ENCODE data around the gene KDELR3. TPM values are rescaled to one million over a fixed set of nuclear protein-coding genes. Genes with fewer than 3 reads are reported as not detected.

Gene KDELR3
- total and polyA plus RNA-seq, 2 of the 8 experiments (the other 6 are each of a cell fraction or from before 2014, with no cell fraction given), result 7.9 to 13.0 TPM

DNA sequence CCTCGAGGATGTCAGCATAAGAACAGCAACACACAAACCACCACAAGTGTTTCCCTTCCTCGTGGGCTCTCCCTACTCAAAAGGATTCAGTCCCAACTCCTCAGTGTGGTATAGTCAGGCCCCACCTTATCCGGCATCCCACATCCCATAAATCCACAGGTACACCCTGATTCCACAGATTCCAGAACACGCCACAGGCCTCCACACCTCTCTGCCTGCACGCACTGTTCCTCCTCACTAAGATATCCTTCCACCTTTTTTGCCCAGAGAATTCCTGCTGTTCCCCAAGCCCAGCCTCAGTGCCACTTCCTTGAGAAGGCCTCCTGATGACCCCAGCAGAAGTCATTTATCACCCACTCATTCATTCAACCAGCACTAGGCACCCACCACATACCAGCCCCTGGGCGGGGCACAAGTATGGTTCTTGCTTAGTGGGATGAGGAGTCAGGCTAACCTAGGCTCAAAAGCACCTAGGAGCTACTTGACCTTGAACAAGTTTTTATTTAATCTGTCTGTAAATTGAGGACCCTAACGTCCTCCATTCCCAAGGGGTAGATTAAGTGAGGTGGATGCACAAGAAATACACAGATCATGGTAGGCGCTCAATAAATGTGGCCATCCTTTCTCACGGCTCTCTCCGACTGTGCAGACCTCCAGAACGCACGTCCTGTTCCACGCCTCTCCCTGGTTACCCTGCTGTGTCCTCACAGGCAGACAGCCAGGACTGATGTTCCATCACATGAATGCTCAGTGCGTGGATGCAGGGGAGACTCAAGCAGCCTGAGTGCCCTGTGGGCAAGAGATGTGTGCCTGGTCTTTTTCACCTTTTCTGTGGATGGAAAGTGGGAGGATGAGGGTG is 10.8 kb upstream of the KDELR3 start (continued):
- TF ChIP-seq, protein P1, sequence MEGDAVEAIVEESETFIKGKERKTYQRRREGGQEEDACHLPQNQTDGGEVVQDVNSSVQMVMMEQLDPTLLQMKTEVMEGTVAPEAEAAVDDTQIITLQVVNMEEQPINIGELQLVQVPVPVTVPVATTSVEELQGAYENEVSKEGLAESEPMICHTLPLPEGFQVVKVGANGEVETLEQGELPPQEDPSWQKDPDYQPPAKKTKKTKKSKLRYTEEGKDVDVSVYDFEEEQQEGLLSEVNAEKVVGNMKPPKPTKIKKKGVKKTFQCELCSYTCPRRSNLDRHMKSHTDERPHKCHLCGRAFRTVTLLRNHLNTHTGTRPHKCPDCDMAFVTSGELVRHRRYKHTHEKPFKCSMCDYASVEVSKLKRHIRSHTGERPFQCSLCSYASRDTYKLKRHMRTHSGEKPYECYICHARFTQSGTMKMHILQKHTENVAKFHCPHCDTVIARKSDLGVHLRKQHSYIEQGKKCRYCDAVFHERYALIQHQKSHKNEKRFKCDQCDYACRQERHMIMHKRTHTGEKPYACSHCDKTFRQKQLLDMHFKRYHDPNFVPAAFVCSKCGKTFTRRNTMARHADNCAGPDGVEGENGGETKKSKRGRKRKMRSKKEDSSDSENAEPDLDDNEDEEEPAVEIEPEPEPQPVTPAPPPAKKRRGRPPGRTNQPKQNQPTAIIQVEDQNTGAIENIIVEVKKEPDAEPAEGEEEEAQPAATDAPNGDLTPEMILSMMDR (IDR thresholded peaks at IDR 0.05; ENCODE audit: control extremely low read depth in 1 of 3, insufficient read depth in 1 of 3, low read depth in 1 of 3, low read length in 3 of 3), result no peak
- no peak for TF ChIP-seq SIX5 (IDR thresholded peaks at IDR 0.05; ENCODE audit: low read depth, low read length)
- no peak for TF ChIP-seq SP4 (IDR thresholded peaks at IDR 0.05; ENCODE audit: low read length)
